AML-193 (cell line): ENCODE data around the gene ZNF555.

Source experiments
- DNase-seq, 2 experiments: peaks; one replicate each; lab custom pipeline; 2025; lab: John Stamatoyannopoulos, UW

Gene ZNF555

GRCh38 chr19:2824129-2824528 is 17.1 kb upstream of the ZNF555 start:
- DNase-seq = no peak

- DNase-seq = no peak
Measured at GRCh38 chr19:2827022-2827421, 14.3 kb upstream of the ZNF555 start.

GRCh38 chr19:2827840-2828489 is 13.3 kb upstream of the ZNF555 start:
- DNase-seq = no peak

GRCh38 chr19:2834294-2834871 is 6.9 kb upstream of the ZNF555 start:
- no peak for DNase-seq

DNA sequence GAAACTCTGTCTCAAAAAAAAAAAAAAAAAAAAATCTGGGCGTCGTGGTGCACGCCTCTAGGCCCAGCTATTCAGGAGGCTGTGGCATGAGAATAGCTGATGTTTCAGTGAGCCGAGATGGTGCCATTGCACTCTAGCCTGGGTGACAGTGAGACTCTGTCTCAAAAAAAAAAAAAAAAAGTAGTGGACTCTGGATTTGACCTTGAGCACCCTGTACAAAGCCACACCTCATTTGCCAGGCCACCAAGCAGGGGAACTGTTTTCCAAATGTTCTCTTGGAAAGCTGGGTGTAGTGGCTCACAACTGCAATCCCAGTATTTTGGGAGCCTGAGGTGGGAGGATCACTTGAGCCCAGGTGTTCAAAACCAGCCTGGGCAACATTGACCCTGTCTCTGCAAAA is 3.8 kb upstream of the ZNF555 start:
- DNase-seq = no peak

DNA sequence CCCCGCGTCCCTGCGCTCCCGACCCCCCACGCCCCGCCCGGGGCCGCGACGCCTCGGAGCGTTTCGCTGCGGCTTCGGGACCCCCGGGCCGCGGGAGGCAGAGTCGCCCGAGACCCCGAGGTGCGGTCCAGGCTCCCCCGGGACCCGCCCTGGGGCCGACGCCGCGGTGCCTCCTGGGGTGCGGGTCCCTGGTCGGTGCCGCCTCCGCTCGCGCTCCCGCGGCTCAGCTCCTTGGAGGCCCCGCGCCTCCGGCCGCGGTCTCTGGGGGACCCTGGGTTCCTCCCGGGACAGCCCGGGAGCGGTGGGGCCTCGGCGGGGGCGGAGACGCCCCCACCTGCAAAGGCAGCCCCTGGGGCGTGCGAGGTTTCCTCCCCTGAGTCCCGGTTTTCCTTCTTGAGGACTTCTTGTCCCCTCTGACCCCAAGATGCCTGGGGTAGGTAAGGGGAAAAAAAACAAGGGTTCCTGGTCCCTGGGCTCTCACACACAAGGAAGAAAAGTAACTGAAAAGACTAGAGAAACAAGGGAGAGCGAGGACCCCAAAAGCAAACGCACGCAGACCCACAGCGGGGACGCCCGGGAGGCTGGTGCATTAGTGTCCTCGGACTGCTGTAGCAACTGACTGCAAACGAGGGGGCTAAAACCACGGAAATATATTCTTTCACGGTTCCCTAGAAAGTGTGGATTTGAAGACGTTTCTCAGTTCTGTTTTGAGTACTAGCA is 740 bp downstream of the ZNF555 start:
- no peak for DNase-seq

DNA sequence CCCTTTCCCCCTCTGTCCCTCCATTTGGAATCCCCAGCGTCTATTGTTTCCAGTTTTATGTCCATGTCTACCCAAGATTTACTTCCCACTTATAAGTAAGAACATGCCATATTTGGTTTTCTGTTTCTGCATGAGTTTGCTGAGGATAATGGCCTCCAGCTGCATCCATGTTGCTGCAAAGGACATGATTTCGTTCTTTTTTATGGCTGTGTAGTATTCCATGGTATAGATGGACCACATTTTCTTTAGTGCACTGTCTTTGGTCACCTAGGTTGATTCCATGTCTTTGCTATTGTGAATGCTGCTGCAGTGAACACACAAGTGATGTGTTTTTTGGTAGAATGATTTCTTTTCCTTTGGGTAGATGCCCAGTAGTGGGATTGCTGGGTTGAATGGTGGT is 3.8 kb downstream of the ZNF555 start:
- DNase-seq = no peak

- no peak for DNase-seq
Measured at GRCh38 chr19:2846180-2846894, 5.1 kb downstream of the ZNF555 start.

DNA sequence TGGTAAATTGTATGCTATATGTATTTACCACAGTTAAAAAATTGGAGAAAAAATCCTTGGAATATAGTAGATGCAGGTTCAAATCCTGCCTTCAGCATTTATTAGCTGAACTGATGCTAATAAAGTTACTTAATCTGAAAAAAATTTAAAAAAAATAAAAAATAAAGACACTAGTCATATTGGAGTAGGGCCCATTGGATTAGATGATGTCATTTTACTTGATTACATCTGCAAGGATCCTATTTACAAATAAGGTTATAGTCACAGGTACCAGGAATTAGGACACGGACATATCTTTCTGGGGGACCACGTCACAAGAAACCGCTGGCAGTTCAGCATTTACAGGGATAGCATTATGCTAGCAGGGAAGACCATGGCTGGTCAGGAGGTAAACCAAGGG is 6.2 kb downstream of the ZNF555 start:
- DNase-seq = no peak

GRCh38 chr19:2848616-2849015 is 7.3 kb downstream of the ZNF555 start:
- no peak for DNase-seq

GRCh38 chr19:2850256-2850925 is 9.1 kb downstream of the ZNF555 start:
- DNase-seq = no peak

DNA sequence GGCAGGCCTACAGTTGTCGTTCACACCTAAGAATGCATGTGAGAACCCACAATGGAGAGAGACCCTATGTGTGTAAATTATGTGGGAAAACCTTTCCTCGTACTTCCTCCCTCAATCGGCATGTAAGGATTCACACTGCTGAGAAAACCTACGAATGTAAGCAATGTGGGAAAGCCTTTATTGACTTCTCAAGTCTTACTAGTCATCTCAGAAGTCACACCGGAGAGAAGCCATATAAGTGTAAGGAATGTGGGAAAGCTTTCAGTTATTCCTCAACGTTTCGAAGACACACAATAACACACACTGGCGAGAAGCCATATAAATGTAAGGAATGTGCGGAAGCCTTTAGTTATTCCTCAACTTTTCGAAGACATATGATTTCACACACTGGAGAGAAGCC is 11.3 kb downstream of the ZNF555 start:
- no peak for DNase-seq

GRCh38 chr19:2853015-2853606 is 11.8 kb downstream of the ZNF555 start:
- no peak for DNase-seq

- no peak for DNase-seq
Measured at GRCh38 chr19:2854849-2855248, 13.6 kb downstream of the ZNF555 start.

DNA sequence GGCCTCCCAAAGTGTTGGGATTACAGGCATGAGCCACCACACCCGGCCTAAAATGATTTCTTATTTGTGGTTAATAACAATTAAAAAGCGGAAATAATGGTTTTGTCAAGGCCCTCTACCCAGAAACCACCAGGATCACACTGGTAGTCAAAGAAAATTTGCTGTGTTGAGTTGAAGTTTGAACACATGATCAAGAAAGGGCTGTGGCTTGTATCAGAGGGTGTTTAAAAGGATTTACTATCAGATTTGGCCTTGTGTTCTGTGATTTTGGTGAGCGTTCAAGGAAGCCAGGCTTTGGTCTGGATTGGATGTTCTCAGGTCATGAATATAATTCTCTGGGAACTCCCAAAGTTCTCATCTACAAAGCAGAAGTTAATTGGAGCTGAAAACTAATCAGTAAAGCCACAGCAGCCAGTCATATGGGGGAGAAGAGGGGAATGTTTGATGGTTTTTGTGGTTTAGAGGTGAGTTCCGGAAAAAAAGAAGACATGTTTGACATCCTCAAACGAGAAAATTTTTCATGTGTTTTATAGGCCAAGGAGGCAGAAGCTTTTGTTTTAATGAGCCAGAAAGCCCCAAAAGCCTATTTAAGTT is 15.3 kb downstream of the ZNF555 start:
- no peak for DNase-seq

DNA sequence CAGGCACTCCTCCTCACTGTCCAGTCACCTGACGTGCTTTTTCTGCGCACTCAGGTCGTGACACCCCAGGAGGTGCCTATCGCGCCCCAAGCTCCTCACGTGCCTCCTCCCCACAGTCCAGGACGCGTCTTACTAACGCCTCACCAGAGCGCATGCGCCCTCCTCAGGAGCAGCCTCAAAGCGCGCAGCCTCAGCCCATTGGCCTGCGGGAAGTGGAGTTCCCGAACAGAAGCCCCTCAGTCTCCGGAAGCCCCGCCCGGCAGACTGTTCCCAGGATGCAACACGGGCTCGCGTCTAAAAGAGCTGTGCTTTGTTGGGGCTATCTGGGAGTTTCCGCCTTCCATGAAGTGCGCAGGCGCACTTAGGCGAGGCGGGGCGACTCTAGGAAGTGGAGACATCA is 17.6 kb downstream of the ZNF555 start:
- no peak for DNase-seq

- DNase-seq = no peak
Measured at GRCh38 chr19:2863816-2864215, 22.5 kb downstream of the ZNF555 start.

DNA sequence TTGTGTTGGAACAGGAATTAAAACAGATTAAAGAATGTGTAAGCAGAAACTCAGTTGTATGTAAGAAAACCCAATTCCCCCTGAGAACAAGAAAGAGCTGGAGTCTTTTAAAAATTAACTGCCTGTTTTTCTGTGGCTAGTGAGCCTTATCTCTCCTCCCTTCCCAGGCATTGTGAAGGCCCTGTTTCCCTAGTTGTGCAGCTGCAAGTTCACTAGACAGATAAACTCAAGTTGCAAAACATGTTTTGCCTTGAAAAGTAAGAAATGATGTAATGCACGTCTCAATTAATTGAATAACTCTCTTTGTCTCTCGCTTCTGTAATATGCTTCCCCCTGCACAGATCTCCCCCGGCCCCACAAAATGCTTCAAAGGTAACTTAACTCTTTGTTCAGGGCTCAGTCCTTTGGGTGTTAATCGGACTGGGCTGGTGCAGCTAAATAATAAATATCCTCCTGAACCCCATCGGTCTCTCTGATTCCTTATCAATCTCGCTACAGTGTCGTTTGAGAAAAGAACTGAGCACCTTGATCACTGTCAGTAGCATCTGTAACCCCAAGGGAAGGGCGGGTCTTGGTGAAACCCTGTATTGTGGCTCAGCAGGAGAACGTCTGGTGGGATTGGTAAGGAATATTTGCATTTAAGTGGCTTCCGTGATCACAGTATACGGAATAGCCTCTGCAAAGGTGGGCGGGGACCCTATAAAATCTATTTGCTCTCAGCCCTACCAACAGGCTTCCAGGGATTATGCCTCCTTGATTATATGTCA is 24.2 kb downstream of the ZNF555 start:
- no peak for DNase-seq

DNA sequence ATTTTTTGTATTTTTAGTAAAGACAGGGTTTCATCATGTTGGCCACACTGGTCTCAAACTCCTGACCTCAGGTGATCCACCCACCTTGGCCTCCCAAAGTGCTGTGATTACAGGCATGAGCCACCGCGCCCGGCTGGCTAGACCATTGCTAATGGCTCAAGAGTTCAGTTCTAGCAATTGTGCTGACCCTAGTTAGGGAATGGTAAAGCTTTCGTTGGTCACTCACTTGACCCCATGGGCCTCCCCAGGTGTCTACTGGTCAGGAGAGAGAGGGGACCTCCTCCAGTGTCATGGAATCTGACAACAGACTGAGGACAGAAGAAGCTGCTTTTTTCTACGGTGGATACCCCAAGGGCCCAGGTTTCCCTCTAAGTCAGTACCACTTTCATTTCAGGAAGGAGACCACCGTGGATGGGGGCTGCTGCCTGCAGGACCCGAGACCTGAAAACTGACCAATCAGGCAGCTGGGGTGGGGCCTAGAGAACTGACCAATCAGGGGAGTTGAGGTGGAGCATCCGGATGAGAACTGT is 25.3 kb downstream of the ZNF555 start:
- no peak for DNase-seq
